Measurements from ENCODE around the gene SYT2. TPM values are rescaled to one million over a fixed set of nuclear protein-coding genes. Genes with fewer than 3 reads are reported as not detected.

SYT2 gene
- total RNA-seq, 1 experiment from 2014 or later: not detected

- TF ChIP-seq ZBTB33 (IDR thresholded peaks at IDR 0.05; ENCODE audit: extremely low read depth, insufficient replicate concordance, low read length): no peak
- TF ChIP-seq POLR2A (IDR thresholded peaks at IDR 0.05; ENCODE audit: borderline replicate concordance, extremely low read depth, insufficient read depth, insufficient read length): no peak
Measured at GRCh38 chr1:202589190-202589930, 120.9 kb downstream of the SYT2 start (continued).

GRCh38 chr1:202588503-202589189, 121.6 kb downstream of the SYT2 start:
- Histone ChIP-seq H3K9ac (ENCODE audit: low read length) (peak overlapping the region; percentile 34), H4K20me1 (ENCODE audit: insufficient read depth) (no peaks in the 10 kb centered on the region), H3K36me3 (ENCODE audit: control insufficient read depth in 1 of 2, insufficient read depth in 2 of 2, low read length in 2 of 2) (no peaks in the 10 kb centered on the region), H3K4me3 (replicated peaks in 1 of 2; ENCODE audit: low read depth in 1 of 2, low read length in 2 of 2) (peak overlapping the region in 1 of 2 experiments; percentile 27; a peak in 2 of 4 replicates), H3K4me1 (ENCODE audit: control insufficient read depth in 1 of 2, insufficient read depth in 2 of 2, low read length in 2 of 2) (peaks cover 22 to 73% of the 10 kb centered on the region in 2 experiments), H3K79me2 (ENCODE audit: insufficient read depth, low read length) (no peaks in the 10 kb centered on the region), H3K4me2 (ENCODE audit: low read length) (peak overlapping the region; percentile 73), H2AFZ (ENCODE audit: low read depth, low read length, poor library complexity, severe bottlenecking) (no peak overlapping the region), H3K27me3 (ENCODE audit: insufficient read depth, low read length) (no peaks in the 10 kb centered on the region), H3K9me2 (ENCODE audit: insufficient read depth) (no peaks in the 10 kb centered on the region), H3K27ac (ENCODE audit: low read depth, low read length) (peak overlapping the region; percentile 51), H3K9me3 (ENCODE audit: control insufficient read depth in 1 of 2, insufficient read depth in 1 of 2, low read depth in 1 of 2, low read length in 2 of 2) (no peaks in the 10 kb centered on the region)
- TF ChIP-seq CBX3 (IDR thresholded peaks at IDR 0.05; ENCODE audit: low read depth) (no peak), FOSL1 (IDR thresholded peaks at IDR 0.05; ENCODE audit: low read depth) (no peak), SP1 (IDR thresholded peaks at IDR 0.05; ENCODE audit: low read depth) (no peak), CEBPB (IDR thresholded peaks at IDR 0.05; ENCODE audit: low read depth) (no peak), JUND (IDR thresholded peaks at IDR 0.05) (no peak), POLR2A (IDR thresholded peaks at IDR 0.05; ENCODE audit: borderline replicate concordance, extremely low read depth, insufficient read depth, insufficient read length) (no peak), SRF (IDR thresholded peaks at IDR 0.05; ENCODE audit: low read depth) (no peak), SIN3A (IDR thresholded peaks at IDR 0.05; ENCODE audit: low read depth) (no peak)
- CTCF ChIA-PET: interaction anchor here (1.2 kb wide), 2 partner anchors 17 to 246 kb away, joined by 3 read pairs; no protein-coding TSS in a partner anchor
- BruUV-seq (replicated peaks): no TSS peak
- intact Hi-C loops (cut with micrococcal nuclease): no loop called here
- ATAC-seq (peak; percentile 54), DNase-seq (ENCODE audit: low read depth, low spot score) (peak; percentile 34)
- POLR2A ChIA-PET: no interaction called here
- RAD21 ChIA-PET (ENCODE audit: low non-redundant PET in 1 of 2, low total read pairs in 2 of 2, uncharacterized antibody in 2 of 2, unreplicated experiment in 2 of 2): no interaction called here
